HepG2 (cell line): ENCODE data around the gene SMIM14. TPM values are rescaled to one million over a fixed set of nuclear protein-coding genes. Genes with fewer than 3 reads are reported as not detected.

ENCODE experiments used
- CBX1 ChIP-seq: IDR thresholded peaks from one replicate; pipeline ENCODE4 v1.6.1; 2016; ENCODE audit warnings: antibody characterized with exemption, low read depth
- CEBPZ ChIP-seq: IDR thresholded peaks from 2 replicates; pipeline ENCODE4 v1.6.1; 2012; ENCODE audit warnings: low read length, improper control_type of control experiment
- GRHL1 ChIP-seq: sonication (generic); formaldehyde crosslinking; conservative IDR thresholded peaks from 2 replicates; pipeline ENCODE4 v1.8.0; 2022; ENCODE audit warnings: missing genetic modification reagents
- HMGXB4 ChIP-seq, 2 experiments: sonication (generic) in 1 of 2; formaldehyde crosslinking in 1 of 2; IDR thresholded peaks; 2 replicates each; pipeline versions ENCODE4 v1.4.0 to v1.6.1; 2018 to 2020; ENCODE audit warnings: missing genetic modification reagents in 2 of 2, borderline replicate concordance in 1 of 2, low read depth in 1 of 2, mild to moderate bottlenecking in 1 of 2, missing biosample characterization in 1 of 2
- JUN ChIP-seq: sonication (generic); formaldehyde crosslinking; IDR thresholded peaks from 2 replicates; pipeline ENCODE4 v1.4.0; 2020; ENCODE audit warnings: mild to moderate bottlenecking, missing genetic modification reagents
- JUND ChIP-seq: sonication (generic); formaldehyde crosslinking; IDR thresholded peaks from 2 replicates; pipeline ENCODE4 v1.8.0; 2022; ENCODE audit warnings: mild to moderate bottlenecking, missing genetic modification reagents
- NBN ChIP-seq: fragments of 450-650 bp; conservative IDR thresholded peaks from 2 replicates; pipeline ENCODE4 v1.6.1; 2017
- PHB2 ChIP-seq: fragments of 450-650 bp; IDR thresholded peaks from 2 replicates; pipeline ENCODE4 v1.6.1; 2018; ENCODE audit not compliant: partially characterized antibody
- RBM39 ChIP-seq: fragments of 200-400 bp; formaldehyde crosslinking; IDR thresholded peaks from one replicate; pipeline ENCODE4 v1.6.1; 2018; ENCODE audit warnings: antibody characterized with exemption, mild to moderate bottlenecking, low read depth, low read length; ENCODE audit not compliant: poor library complexity, severe bottlenecking
- RFXANK ChIP-seq: IDR thresholded peaks from 2 replicates; pipeline ENCODE4 v1.6.1; 2016
- SP140L ChIP-seq: sonication (generic); formaldehyde crosslinking; IDR thresholded peaks from 2 replicates; pipeline ENCODE4 v1.4.0; 2020; ENCODE audit warnings: missing genetic modification reagents, borderline replicate concordance
- TBX3 ChIP-seq: fragments of 450-650 bp; IDR thresholded peaks from 2 replicates; pipeline ENCODE4 v1.6.1; 2017; ENCODE audit warnings: antibody characterized with exemption, mild to moderate bottlenecking, inconsistent platforms, borderline replicate concordance
- TSC22D2 ChIP-seq: sonication (generic); formaldehyde crosslinking; IDR thresholded peaks from 2 replicates; pipeline ENCODE4 v1.5.1; 2020; ENCODE audit warnings: missing genetic modification reagents, mild to moderate bottlenecking, borderline replicate concordance
- ZBTB7B ChIP-seq: sonication (generic); formaldehyde crosslinking; IDR thresholded peaks from 2 replicates; pipeline ENCODE4 v1.4.0; 2020; ENCODE audit warnings: missing genetic modification reagents
- ZFP36 ChIP-seq: fragments of 150-350 bp; IDR thresholded peaks from 2 replicates; pipeline ENCODE4 v1.6.1; 2018; ENCODE audit warnings: borderline replicate concordance, low read length, low read depth; ENCODE audit not compliant: partially characterized antibody
- ZFYVE20 ChIP-seq: sonication (generic); formaldehyde crosslinking; IDR thresholded peaks from 2 replicates; pipeline ENCODE4 v1.8.0; 2023; ENCODE audit warnings: low read depth, mild to moderate bottlenecking, moderate library complexity, missing genetic modification reagents, borderline replicate concordance
- ZMAT5 ChIP-seq: sonication (generic); formaldehyde crosslinking; IDR thresholded peaks from 2 replicates; pipeline ENCODE4 v1.5.0; 2020; ENCODE audit warnings: mild to moderate bottlenecking, low read depth, missing genetic modification reagents, borderline replicate concordance
- ZNF547 ChIP-seq: sonication (generic); formaldehyde crosslinking; IDR thresholded peaks from 2 replicates; pipeline ENCODE4 v1.5.1; 2020; ENCODE audit warnings: mild to moderate bottlenecking, missing genetic modification reagents
- ZNF766 ChIP-seq: sonication (generic); formaldehyde crosslinking; IDR thresholded peaks from 2 replicates; pipeline ENCODE4 v1.5.0; 2020; ENCODE audit warnings: missing genetic modification reagents, borderline replicate concordance
- ZNF772 ChIP-seq: sonication (generic); formaldehyde crosslinking; IDR thresholded peaks from 2 replicates; pipeline ENCODE4 v1.5.0; 2020; ENCODE audit warnings: mild to moderate bottlenecking, missing genetic modification reagents
- ZNF839 ChIP-seq: sonication (generic); formaldehyde crosslinking; IDR thresholded peaks from 2 replicates; pipeline ENCODE4 v1.4.0; 2020; ENCODE audit warnings: missing genetic modification reagents, mild to moderate bottlenecking, borderline replicate concordance
- ZSCAN30 ChIP-seq: sonication (generic); formaldehyde crosslinking; IDR thresholded peaks from 2 replicates; pipeline ENCODE4 v1.5.0; 2020; ENCODE audit warnings: mild to moderate bottlenecking, missing genetic modification reagents
- polyA plus RNA-seq, 8 experiments: library from polyadenylated mRNA; depleted of rRNA in 3 of 8; stranded (reverse) in 7 of 8; unstranded in 1 of 8; fragments of >200 nt; fragmentation: Illumina TruSeq in 4 of 8; extraction: Trizol in 4 of 8; gene quantifications; 2 replicates each; pipeline versions ENCODE4 v1.2.1 to v1.2.3, GENCODE V29; 2011 to 2016; ENCODE audit warnings: low read depth in 4 of 8, missing spikeins in 1 of 8, mixed read lengths in 1 of 8; ENCODE audit not compliant: insufficient read depth in 1 of 8
- total RNA-seq, 5 experiments: library from RNA; depleted of rRNA; stranded (reverse); fragments of >200 nt; fragmentation: Illumina TruSeq; extraction: Trizol; gene quantifications; 2 replicates each; pipeline ENCODE4 v1.2.3, GENCODE V29; 2016; ENCODE audit warnings: low read depth in 1 of 5

SMIM14 gene
- total and polyA plus RNA-seq, 2 of the 13 experiments (the other 11 are each of a cell fraction or from before 2014, with no cell fraction given) = 16.3 to 28.1 TPM

- TF ChIP-seq SP140L (no peak), ZNF766 (CRISPR knock-in tag) (peak; percentile 69; the same call in 1 of the 2 replicates), HMGXB4 (CRISPR knock-in tag; IDR thresholded peaks at IDR 0.05; ENCODE audit: borderline replicate concordance in 1 of 2, low read depth in 1 of 2) (peak; percentile 66 to 77), ZSCAN30 (peak; percentile 80; the same call in 1 of the 2 replicates), ZFP36 (no peak), CBX1 (peak; percentile 98), RFXANK (no peak), CEBPZ (no peak), GRHL1 (CRISPR knock-in tag) (no peak), RBM39 (peak; percentile 67), NBN (no peak), ZNF839 (CRISPR knock-in tag) (0 out of 2 replicates have a peak, but pooled peaks have one; percentile 18), JUND (CRISPR knock-in tag) (no peak), ZNF772 (CRISPR knock-in tag) (peak; percentile 94), PHB2 (no peak), JUN (CRISPR knock-in tag) (peak; percentile 20; the same call in 1 of the 2 replicates), TSC22D2 (CRISPR knock-in tag) (peak; percentile 92), ZBTB7B (CRISPR knock-in tag) (no peak; the same call in 1 of the 2 replicates), ZFYVE20 (CRISPR knock-in tag) (0 out of 2 replicates have a peak, but pooled peaks have one; percentile 62), ZMAT5 (no peak), ZNF547 (CRISPR knock-in tag) (peak; percentile 83; the same call in 1 of the 2 replicates), TBX3 (no peak)
These were observed 111.2 kb downstream of the SMIM14 start, which contains the start of gene UGDH (continued) for GRCh38 chr4:39527296-39528060.
